ENCODE data around the gene GALNTL6. TPM values are rescaled to one million over a fixed set of nuclear protein-coding genes. Genes with fewer than 3 reads are reported as not detected.

GALNTL6 gene
- total RNA-seq, 1 experiment from 2014 or later: not detected

DNA sequence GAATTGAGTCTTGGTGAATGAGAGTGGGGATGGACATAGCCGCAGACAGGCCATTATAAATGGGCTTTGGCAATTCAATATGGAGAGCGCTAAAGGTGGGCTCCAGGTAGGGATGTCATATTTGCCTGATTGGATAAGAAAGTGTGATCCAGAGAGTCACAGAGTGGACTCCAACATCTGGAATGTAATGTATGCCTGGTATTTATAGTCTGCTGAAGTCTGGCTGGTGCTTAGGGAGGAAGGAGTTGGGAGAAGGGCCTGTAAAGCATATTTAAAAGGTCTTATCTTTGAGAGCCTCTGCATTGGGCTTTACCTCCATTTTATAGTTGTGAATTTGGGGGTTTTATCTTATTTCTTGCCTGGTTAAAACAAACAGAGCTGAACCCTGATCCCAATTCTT lies 153.2 kb downstream of the GALNTL6 start:
- H3K4me3 ChIP-seq (replicated peaks in 1 of 2; ENCODE audit: low read depth in 1 of 2, low read length in 2 of 2): no peak overlapping the region
- no peak for ATAC-seq
- CTCF ChIA-PET: no interaction called here

DNA sequence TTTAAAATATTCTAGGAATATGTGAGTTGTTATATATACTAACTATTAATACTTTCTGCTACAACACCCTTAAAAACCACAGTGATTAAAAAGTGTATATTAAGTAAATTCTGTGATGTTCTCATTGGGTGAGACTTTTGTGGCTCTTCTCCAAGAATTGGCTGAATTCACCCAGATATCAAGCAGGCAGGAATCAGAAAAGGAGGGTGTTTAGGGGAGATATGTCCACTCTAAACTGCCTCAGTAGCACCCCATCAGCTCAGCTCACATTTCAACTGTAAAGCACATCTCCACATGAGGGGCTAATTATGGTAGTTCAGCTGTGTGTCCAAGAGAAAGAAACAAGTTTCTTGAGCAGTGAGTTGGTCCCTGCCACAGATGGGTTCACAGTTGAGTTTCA lies 165.0 kb downstream of the GALNTL6 start:
- Histone ChIP-seq H3K4me1 (ENCODE audit: control insufficient read depth in 1 of 2, insufficient read depth in 2 of 2, low read length in 2 of 2) (no peaks in the 10 kb centered on the region), H3K9me2 (ENCODE audit: insufficient read depth) (no peaks in the 10 kb centered on the region), H3K79me2 (ENCODE audit: insufficient read depth, low read length) (no peaks in the 10 kb centered on the region), H3K27ac (ENCODE audit: low read depth, low read length) (no peak overlapping the region), H3K27me3 (ENCODE audit: insufficient read depth, low read length) (no peaks in the 10 kb centered on the region), H4K20me1 (ENCODE audit: insufficient read depth) (no peaks in the 10 kb centered on the region), H3K9me3 (ENCODE audit: control insufficient read depth in 1 of 2, insufficient read depth in 1 of 2, low read depth in 1 of 2, low read length in 2 of 2) (no peaks in the 10 kb centered on the region), H2AFZ (ENCODE audit: low read depth, low read length, poor library complexity, severe bottlenecking) (no peak overlapping the region), H3K36me3 (ENCODE audit: control insufficient read depth in 1 of 2, insufficient read depth in 2 of 2, low read length in 2 of 2) (no peaks in the 10 kb centered on the region), H3K4me2 (ENCODE audit: low read length) (no peak overlapping the region), H3K4me3 (replicated peaks in 1 of 2; ENCODE audit: low read depth in 1 of 2, low read length in 2 of 2) (no peak overlapping the region), H3K9ac (ENCODE audit: low read length) (no peak overlapping the region)
- ChIA-PET RAD21 (ENCODE audit: low non-redundant PET in 1 of 2, low total read pairs in 2 of 2, uncharacterized antibody in 2 of 2, unreplicated experiment in 2 of 2) (no interaction called here), POLR2A (no interaction called here), CTCF (no interaction called here)
- ATAC-seq: no peak
- TF ChIP-seq SP1 (IDR thresholded peaks at IDR 0.05; ENCODE audit: low read depth) (no peak), ZNF274 (IDR thresholded peaks at IDR 0.05; ENCODE audit: low read depth, low read length) (no peak), ELF1 (IDR thresholded peaks at IDR 0.05; ENCODE audit: borderline replicate concordance, low read depth) (no peak), EZH2 (IDR thresholded peaks at IDR 0.05) (no peak), RAD21 (IDR thresholded peaks at IDR 0.05; ENCODE audit: low read depth) (no peak), EZH2phosphoT487 (IDR thresholded peaks at IDR 0.05; ENCODE audit: borderline replicate concordance) (no peak)
- no peak for DNase-seq (ENCODE audit: low read depth, low spot score)
- no TSS peak for BruUV-seq (replicated peaks)
- intact Hi-C loops (cut with micrococcal nuclease): no loop called here

More for the DNA sequence above, 153.2 kb downstream of the GALNTL6 start:
- ChIA-PET RAD21 (ENCODE audit: low non-redundant PET in 1 of 2, low total read pairs in 2 of 2, uncharacterized antibody in 2 of 2, unreplicated experiment in 2 of 2) (no interaction called here), POLR2A (no interaction called here)
- no peak overlapping the region for H2AFZ ChIP-seq (ENCODE audit: low read depth, low read length, poor library complexity, severe bottlenecking)
- H3K27ac ChIP-seq (ENCODE audit: low read depth, low read length): no peak overlapping the region
- intact Hi-C loops (cut with micrococcal nuclease): no loop called here
- H3K27me3 ChIP-seq (ENCODE audit: insufficient read depth, low read length): no peaks in the 10 kb centered on the region
- H3K4me2 ChIP-seq (ENCODE audit: low read length): no peak overlapping the region
- no peaks in the 10 kb centered on the region for H3K9me3 ChIP-seq (ENCODE audit: control insufficient read depth in 1 of 2, insufficient read depth in 1 of 2, low read depth in 1 of 2, low read length in 2 of 2)
- peaks cover 0 to 4% of the 10 kb centered on the region in 2 experiments; a peak in 1 of 4 replicates for H3K4me1 ChIP-seq (ENCODE audit: control insufficient read depth in 1 of 2, insufficient read depth in 2 of 2, low read length in 2 of 2)
- H4K20me1 ChIP-seq (ENCODE audit: insufficient read depth): no peaks in the 10 kb centered on the region
- no TSS peak for BruUV-seq (replicated peaks)
- DNase-seq (ENCODE audit: low read depth, low spot score): no peak
- no peaks in the 10 kb centered on the region for H3K79me2 ChIP-seq (ENCODE audit: insufficient read depth, low read length)
- H3K9me2 ChIP-seq (ENCODE audit: insufficient read depth): no peaks in the 10 kb centered on the region
- TF ChIP-seq CEBPB (IDR thresholded peaks at IDR 0.05; ENCODE audit: low read depth) (no peak), SIN3A (IDR thresholded peaks at IDR 0.05; ENCODE audit: low read depth) (no peak), FOSL1 (IDR thresholded peaks at IDR 0.05; ENCODE audit: low read depth) (no peak), RAD21 (IDR thresholded peaks at IDR 0.05; ENCODE audit: low read depth) (no peak), POLR2AphosphoS5 (IDR thresholded peaks at IDR 0.05; ENCODE audit: low read depth, low read length) (no peak)
- no peak overlapping the region for H3K9ac ChIP-seq (ENCODE audit: low read length)
- H3K36me3 ChIP-seq (ENCODE audit: control insufficient read depth in 1 of 2, insufficient read depth in 2 of 2, low read length in 2 of 2): no peaks in the 10 kb centered on the region
